GM18520 (cell line): Measurements from ENCODE around the gene PAPPA.

ENCODE experiments used
- ATAC-seq: cut with Tn5 transposase; IDR thresholded peaks from one replicate; pipeline ENCODE4 v1.9.1; 2021; ENCODE audit not compliant: unreplicated experiment

PAPPA gene

DNA sequence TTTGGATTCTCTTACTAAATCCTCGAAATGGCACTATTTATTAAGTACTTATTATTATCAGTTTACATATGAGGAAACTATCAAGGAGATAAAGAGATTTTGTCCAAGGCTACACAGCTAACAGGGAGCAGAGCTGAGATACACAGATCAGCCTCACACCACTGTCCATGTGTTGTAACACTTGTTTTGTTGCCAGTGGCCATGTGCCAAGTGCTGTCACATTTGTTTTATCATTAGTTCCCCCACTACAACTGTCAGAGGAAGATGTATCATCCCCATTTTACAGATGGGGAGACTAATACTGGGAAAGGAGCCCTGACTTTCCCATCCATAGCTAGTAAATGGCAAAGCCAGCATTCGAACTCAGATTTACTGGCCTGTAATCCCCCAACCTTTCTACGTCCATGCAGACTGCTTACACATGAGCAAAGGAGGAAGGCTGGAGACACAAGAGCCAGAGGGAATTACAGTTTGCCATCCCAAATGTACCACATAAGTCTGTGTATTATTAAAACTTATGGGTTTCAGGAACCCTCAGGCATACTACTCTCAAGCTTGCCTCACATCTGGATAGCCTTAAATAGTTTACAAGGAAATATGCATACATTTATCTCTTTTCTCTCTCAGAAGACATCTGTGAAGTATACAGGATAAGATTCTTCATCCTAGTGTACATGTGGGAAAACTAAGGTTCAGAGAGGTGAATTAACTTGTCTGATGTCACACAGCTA lies 25.1 kb downstream of the PAPPA start:
- no peak for ATAC-seq

- no peak for ATAC-seq
Observed at GRCh38 chr9:116179568-116179967, 26.0 kb downstream of the PAPPA start.

DNA sequence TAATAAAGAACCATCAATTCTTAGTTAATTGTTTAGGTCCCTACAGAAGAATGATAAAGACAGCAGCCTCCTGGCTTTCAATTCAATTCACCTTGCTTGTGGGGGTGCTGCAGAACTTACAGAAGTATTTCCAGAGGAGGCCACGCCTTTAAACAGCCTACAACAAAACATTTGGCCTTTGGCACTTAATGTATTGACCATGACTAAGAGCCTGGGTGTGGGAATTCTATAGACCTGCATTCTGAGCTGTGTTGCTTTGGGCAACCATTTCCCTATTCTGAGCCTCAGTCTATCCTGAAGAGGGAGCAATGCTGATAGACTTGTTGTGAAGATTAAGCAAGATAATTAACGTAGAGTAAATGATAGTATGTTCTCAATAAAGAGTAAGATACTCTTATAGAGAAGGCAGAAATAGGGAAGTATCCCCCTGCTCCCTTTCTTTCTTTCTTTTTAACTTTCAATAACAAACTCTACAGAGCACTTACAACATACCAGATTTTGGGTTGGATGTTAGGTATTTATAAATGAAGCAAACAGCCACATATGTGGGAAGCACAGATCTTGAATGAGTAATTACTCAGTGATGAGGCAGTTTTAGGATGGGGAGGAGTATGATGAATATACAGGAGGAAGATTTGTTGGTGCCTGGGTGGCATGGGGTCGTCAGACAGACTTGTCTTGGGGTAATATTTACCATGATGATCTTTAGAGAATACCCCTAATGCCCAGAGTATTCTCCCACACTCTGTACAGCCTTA lies 28.4 kb downstream of the PAPPA start:
- ATAC-seq: no peak

- ATAC-seq: no peak
Observed at GRCh38 chr9:116182876-116183275, 29.3 kb downstream of the PAPPA start.

DNA sequence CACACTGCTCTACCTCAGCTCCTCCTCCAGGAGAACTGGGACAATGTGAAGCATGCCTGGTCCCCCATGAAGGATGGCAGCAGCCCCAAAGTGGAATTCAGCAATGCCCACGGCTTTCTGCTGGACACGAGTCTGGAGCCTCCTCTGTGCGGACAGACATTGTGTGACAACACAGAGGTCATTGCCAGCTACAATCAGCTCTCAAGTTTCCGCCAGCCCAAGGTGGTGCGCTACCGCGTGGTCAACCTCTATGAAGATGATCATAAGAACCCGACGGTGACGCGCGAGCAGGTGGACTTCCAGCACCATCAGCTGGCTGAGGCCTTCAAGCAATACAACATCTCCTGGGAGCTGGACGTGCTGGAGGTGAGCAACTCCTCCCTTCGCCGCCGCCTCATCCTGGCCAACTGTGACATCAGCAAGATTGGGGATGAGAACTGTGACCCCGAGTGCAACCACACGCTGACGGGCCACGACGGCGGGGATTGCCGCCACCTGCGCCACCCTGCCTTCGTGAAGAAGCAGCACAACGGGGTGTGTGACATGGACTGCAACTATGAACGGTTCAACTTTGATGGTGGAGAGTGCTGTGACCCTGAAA lies 34.1 kb downstream of the PAPPA start:
- ATAC-seq: no peak

DNA sequence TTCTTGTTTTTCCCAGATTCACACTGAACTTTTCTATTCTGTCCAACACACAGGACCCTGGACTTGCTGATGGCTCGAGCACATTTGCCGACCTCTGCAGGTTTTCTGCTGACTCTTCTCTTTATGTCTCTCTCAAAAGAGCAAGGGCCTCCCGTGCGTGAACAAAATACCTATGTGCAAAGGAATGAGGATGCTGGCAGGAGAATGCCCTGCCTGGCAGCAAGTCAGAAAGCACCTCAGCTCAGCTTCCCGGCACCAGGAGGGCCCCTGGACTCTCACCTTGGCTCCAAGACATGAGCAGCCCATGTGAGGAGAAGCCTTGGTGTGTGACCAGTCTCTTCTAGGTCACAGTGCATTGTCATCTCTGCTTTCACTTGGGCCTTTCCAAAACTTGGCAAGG lies 36.1 kb downstream of the PAPPA start:
- ATAC-seq: no peak

DNA sequence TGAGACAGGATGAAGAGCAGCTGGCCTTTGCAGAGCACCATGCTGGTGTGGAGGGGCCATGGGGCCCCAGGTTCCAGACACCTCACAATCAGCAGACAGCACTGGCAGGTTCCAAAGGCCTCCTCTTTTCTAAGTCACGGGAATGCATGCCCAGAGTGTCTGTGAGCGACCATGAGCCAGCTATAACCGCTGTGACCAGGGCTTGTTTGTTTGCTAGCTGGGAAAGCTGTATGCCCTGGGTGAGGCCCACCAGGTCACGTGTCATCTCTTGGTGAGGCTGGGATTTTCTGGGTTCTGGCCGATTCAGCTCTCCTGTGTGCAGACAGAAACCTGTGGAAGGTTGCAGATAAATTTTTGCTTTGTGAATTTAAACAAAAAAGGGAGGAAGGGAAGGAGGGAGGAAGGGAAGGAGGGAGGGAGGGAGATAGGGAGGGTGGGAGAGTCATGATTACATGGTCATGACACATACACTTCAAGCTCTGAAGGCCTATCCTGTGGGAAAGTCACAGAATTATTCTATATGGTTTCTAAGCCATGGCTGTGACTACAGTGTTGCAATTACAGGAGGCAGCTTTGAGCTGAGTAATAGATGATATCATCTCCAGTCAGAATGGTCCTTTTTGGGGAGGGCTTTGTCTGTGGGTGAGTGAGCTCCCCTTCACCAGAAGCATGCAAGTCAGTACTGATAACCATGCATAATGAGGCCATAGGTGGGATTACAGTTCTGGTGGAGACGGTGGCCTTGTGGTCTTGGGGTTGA lies 37.2 kb downstream of the PAPPA start:
- ATAC-seq: no peak

GRCh38 chr9:116191576-116192415 lies 38.2 kb downstream of the PAPPA start:
- ATAC-seq: no peak

DNA sequence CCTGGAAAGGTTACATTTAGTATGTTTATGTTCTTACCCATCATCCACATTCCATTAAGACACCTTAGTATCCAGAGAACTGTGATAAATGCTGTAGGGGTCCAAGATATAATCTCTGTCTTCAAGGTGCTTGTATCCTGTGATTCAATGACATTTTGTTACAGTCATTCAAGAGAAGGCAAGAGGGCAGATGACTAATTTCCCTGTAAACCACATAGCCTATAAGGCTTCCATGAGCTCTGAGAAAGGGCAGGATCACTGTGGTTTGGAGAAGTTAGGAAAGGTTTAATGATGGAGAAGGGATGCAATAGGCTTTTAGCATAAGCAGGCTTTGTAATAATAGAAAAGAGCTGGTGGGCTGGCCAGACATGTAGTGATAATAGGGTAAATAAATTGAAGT lies 40.0 kb downstream of the PAPPA start:
- no peak for ATAC-seq

GRCh38 chr9:116196806-116197205 lies 43.2 kb downstream of the PAPPA start:
- ATAC-seq: no peak

- ATAC-seq: no peak
Observed at GRCh38 chr9:116198344-116198743, 44.8 kb downstream of the PAPPA start.

DNA sequence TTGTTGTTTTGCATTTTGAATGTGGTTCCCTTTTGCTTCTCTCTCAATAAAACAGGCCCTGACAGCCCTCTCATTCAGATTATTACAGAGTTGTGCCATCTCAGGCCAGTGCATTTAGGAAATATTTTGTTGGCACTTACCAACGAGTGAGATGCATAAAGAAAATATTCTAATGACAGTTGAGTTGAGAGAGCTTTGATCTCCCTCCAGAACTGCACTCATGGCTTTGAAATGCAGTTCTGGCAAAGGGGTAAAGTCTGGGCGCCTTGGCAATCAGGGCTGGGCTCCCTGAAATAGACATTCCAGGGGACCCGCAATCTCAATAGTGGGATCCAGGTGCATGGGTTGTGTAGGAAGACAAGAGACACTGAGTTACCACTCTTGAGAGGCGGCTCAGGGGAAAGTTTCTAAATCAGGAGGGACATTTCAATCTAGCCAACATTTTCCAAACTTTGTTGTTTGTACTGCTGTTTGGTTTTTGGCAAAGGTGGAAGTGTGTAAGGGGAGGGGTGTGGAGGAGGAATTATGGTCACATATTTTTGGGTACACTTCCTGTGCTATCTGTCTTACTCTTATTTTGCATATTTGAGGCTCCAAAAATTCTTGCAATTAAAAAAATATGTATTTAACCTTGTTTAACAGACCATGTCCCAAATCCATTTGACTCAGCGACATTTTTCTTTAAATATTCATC lies 48.8 kb downstream of the PAPPA start:
- ATAC-seq: no peak

GRCh38 chr9:116204252-116204882 lies 50.8 kb downstream of the PAPPA start:
- no peak for ATAC-seq

- ATAC-seq: no peak
Observed at GRCh38 chr9:116207371-116208111, 54.0 kb downstream of the PAPPA start.

- ATAC-seq: no peak
Observed at GRCh38 chr9:116208417-116209232, 55.0 kb downstream of the PAPPA start.

GRCh38 chr9:116209414-116210116 lies 56.0 kb downstream of the PAPPA start:
- no peak for ATAC-seq

DNA sequence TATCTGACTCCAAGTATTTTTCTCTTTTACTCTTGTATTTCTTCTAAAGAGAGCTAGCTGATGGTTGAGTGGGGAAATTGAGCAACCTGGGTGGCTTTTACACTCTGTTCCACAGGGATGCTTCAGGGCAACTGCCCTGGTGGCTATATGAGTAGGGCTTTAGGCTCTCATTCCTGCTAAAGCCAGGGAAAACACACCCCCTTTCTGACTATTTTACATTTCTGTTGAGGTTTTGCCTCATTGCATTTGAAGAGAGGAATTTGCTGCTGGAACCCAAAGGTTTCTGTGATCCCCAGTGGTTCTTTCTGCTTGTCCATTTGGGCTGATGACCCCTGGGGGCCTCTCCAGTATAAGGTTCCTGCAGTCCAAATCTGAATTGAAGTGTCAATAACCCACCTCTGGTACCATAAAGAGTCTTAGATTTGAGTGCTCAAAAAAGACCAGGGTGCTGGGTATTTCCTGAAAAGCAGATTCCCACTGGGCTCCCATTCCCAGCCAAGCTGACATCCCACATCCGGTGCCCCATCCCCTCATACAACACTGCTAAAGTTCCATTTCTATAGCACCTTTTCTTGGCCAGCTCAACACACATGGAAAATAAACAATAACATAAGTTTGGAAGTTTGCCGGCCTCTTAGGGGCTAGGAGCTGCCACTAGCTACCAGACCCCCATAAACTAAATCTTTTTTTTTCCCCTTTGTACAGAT lies 59.5 kb downstream of the PAPPA start:
- ATAC-seq: no peak
